CD14-positive monocyte (primary cell): ENCODE data around the gene ASB6. TPM values are rescaled to one million over a fixed set of nuclear protein-coding genes. Genes with fewer than 3 reads are reported as not detected.

ENCODE experiments used
- DNase-seq, 3 donors: peaks; one replicate each; pipeline ENCODE4 v3.0.0-alpha.2; 2011 to 2022
- H2AFZ ChIP-seq: 2 replicates; pipeline ENCODE4 v1.6.0; 2012; ENCODE audit warnings: mild to moderate bottlenecking, low read depth, low read length, inconsistent platforms; ENCODE audit not compliant: insufficient read depth, poor library complexity, severe bottlenecking
- H3K27ac ChIP-seq, 2 donors: 1 replicate in 1 of 2; 2 replicates in 1 of 2; pipeline ENCODE4 v1.5.1; 2012 to 2013; ENCODE audit warnings: low read length in 2 of 2, control low read depth in 1 of 2, inconsistent platforms in 1 of 2, low read depth in 1 of 2, mild to moderate bottlenecking in 1 of 2
- H3K27me3 ChIP-seq, 2 donors: one replicate each; pipeline versions ENCODE4 v1.6.0 to v1.6.1; 2011 to 2013; ENCODE audit warnings: low read length in 2 of 2; ENCODE audit not compliant: control insufficient read depth in 2 of 2, insufficient read depth in 2 of 2
- H3K36me3 ChIP-seq, 2 donors: replicated peaks in 1 of 2; 1 replicate in 1 of 2; 2 replicates in 1 of 2; pipeline versions ENCODE4 v1.5.1 to v1.6.1; 2012 to 2013; ENCODE audit warnings: low read length in 2 of 2, control low read depth in 1 of 2, inconsistent platforms in 1 of 2, mild to moderate bottlenecking in 1 of 2; ENCODE audit not compliant: insufficient read depth in 2 of 2, control insufficient read depth in 1 of 2
- H3K4me1 ChIP-seq, 2 donors: 1 replicate in 1 of 2; 2 replicates in 1 of 2; pipeline versions ENCODE4 v1.5.1 to v1.6.1; 2012 to 2013; ENCODE audit warnings: low read length in 2 of 2, control low read depth in 1 of 2, inconsistent platforms in 1 of 2, mild to moderate bottlenecking in 1 of 2, moderate library complexity in 1 of 2; ENCODE audit not compliant: insufficient read depth in 2 of 2, control insufficient read depth in 1 of 2
- H3K4me2 ChIP-seq: replicated peaks from 2 replicates; pipeline ENCODE3; 2012; ENCODE audit warnings: low read length, moderate library complexity, mild to moderate bottlenecking; ENCODE audit not compliant: poor library complexity, severe bottlenecking; ENCODE audit errors: extremely low read depth
- H3K4me3 ChIP-seq, 3 experiments: fragments of 200-600 bp in 1 of 3; sonication (generic) in 1 of 3; replicated peaks in 1 of 3; 1 replicate in 2 of 3; 2 replicates in 1 of 3; pipeline ENCODE4 v1.5.1; 2011 to 2013; ENCODE audit warnings: low read length in 3 of 3, mild to moderate bottlenecking in 3 of 3, control low read depth in 2 of 3, low read depth in 2 of 3, inconsistent platforms in 1 of 3, moderate library complexity in 1 of 3
- H3K79me2 ChIP-seq: 2 replicates; pipeline ENCODE4 v1.6.0; 2012; ENCODE audit warnings: mild to moderate bottlenecking, control low read depth, inconsistent platforms, low read length, moderate library complexity; ENCODE audit not compliant: insufficient read depth
- H3K9ac ChIP-seq: 2 replicates; pipeline ENCODE4 v1.6.0; 2017; ENCODE audit warnings: low read length, mild to moderate bottlenecking; ENCODE audit not compliant: insufficient read depth, poor library complexity, severe bottlenecking
- H3K9me3 ChIP-seq, 2 donors: replicated peaks in 1 of 2; 1 replicate in 1 of 2; 2 replicates in 1 of 2; pipeline versions ENCODE4 v1.5.1 to v1.6.1; 2012 to 2013; ENCODE audit warnings: low read length in 2 of 2, control low read depth in 1 of 2; ENCODE audit not compliant: control insufficient read depth in 1 of 2, insufficient read depth in 1 of 2
- H4K20me1 ChIP-seq: 2 replicates; pipeline ENCODE4 v1.6.0; 2012; ENCODE audit warnings: mild to moderate bottlenecking, low read length, control low read depth, moderate library complexity; ENCODE audit not compliant: insufficient read depth
- H3K27ac Mint-ChIP-seq, 7 donors: one replicate each; pipeline ENCODE4 v1.8.0; 2020; ENCODE audit warnings: mild to moderate bottlenecking in 7 of 7, mixed read lengths in 7 of 7, moderate library complexity in 6 of 7, inconsistent platforms in 2 of 7
- H3K27me3 Mint-ChIP-seq, 3 donors: one replicate each; pipeline ENCODE4 v1.8.0; 2021 to 2022; ENCODE audit warnings: low read depth in 3 of 3, mild to moderate bottlenecking in 3 of 3, mixed read lengths in 3 of 3, moderate library complexity in 3 of 3, inconsistent platforms in 1 of 3
- H3K36me3 Mint-ChIP-seq, 2 donors: one replicate each; pipeline ENCODE4 v1.8.0; 2020; ENCODE audit warnings: mixed read lengths in 2 of 2, inconsistent platforms in 1 of 2, mild to moderate bottlenecking in 1 of 2
- H3K4me1 Mint-ChIP-seq: one replicate; pipeline ENCODE4 v1.8.0; 2020; ENCODE audit warnings: mild to moderate bottlenecking, mixed read lengths
- H3K4me3 Mint-ChIP-seq, 2 donors: one replicate each; pipeline ENCODE4 v1.8.0; 2020; ENCODE audit warnings: mild to moderate bottlenecking in 2 of 2, mixed read lengths in 2 of 2, moderate library complexity in 1 of 2
- H3K9me3 Mint-ChIP-seq, 7 donors: one replicate each; pipeline ENCODE4 v1.8.0; 2020 to 2022; ENCODE audit warnings: mixed read lengths in 7 of 7, mild to moderate bottlenecking in 6 of 7, moderate library complexity in 6 of 7, inconsistent platforms in 2 of 7
- CTCF ChIP-seq: fragments of 200-600 bp; IDR thresholded peaks from one replicate; pipeline ENCODE4 v1.8.0; 2022; ENCODE audit warnings: antibody characterized with exemption, mild to moderate bottlenecking
- WGBS: methylation state at CpG from one replicate; pipeline ENCODE4 v1.1.5; 2013; ENCODE audit warnings: missing lambda C conversion rate; ENCODE audit not compliant: insufficient coverage; 5-methylcytosine and 5-hydroxymethylcytosine counted together
- intact Hi-C, 2 donors: fragments of 100-400 bp; cut with micrococcal nuclease; formaldehyde crosslinking; loops; one replicate each; pipeline versions ENCODE4 v1.15.0 to v1.15.1; 2023
- polyA plus RNA-seq, 3 donors: library from polyadenylated mRNA; depleted of rRNA in 1 of 3; unstranded in 2 of 3; stranded (reverse) in 1 of 3; fragments of 300-500 nt in 2 of 3; fragments of >200 nt in 1 of 3; fragmentation: Illumina TruSeq in 2 of 3; gene quantifications; 1 replicate in 2 of 3; 2 replicates in 1 of 3; pipeline ENCODE4 v1.2.3, GENCODE V29; 2012 to 2021

ASB6 gene
- polyA plus RNA-seq, 3 donors: 8.1 to 21.1 (median 10.1) TPM

- no peak overlapping the region for H3K27ac Mint-ChIP-seq
- peaks cover 0 to under 1% (median 0%) of the 10 kb centered on the region in 7 donors for H3K9me3 Mint-ChIP-seq
- no peak for TF ChIP-seq CTCF
- Histone ChIP-seq H3K27ac (no peak overlapping the region), H3K9ac (no peak overlapping the region), H3K27me3 (no peaks in the 10 kb centered on the region), H3K36me3 (no peaks in the 10 kb centered on the region), H4K20me1 (no peaks in the 10 kb centered on the region), H3K4me2 (no peak overlapping the region), H3K79me2 (no peaks in the 10 kb centered on the region), H3K9me3 (no peaks in the 10 kb centered on the region), H2AFZ (no peak overlapping the region), H3K4me3 (no peak overlapping the region), H3K4me1 (no peaks in the 10 kb centered on the region)
- 93% methylated on average over 8 of the region's 10 CpGs for WGBS
- intact Hi-C loops: no loop called here
- no peaks in the 10 kb centered on the region for H3K4me1 Mint-ChIP-seq
- peaks cover 4 to 6% (median 5%) of the 10 kb centered on the region in 3 donors for H3K27me3 Mint-ChIP-seq
- DNase-seq: no peak
- no peaks in the 10 kb centered on the region for H3K36me3 Mint-ChIP-seq
- no peak overlapping the region for H3K4me3 Mint-ChIP-seq
Measured at GRCh38 chr9:129687391-129687790, 45.4 kb upstream of the ASB6 start.

GRCh38 chr9:129686736-129687135, 44.8 kb upstream of the ASB6 start:
- no peak for TF ChIP-seq CTCF
- H4K20me1 ChIP-seq: no peaks in the 10 kb centered on the region
- H3K27me3 ChIP-seq: no peaks in the 10 kb centered on the region
- Mint-ChIP-seq H3K27ac (no peak overlapping the region), H3K9me3 (no peaks in the 10 kb centered on the region), H3K36me3 (no peaks in the 10 kb centered on the region), H3K27me3 (peaks cover 4 to 6% (median 5%) of the 10 kb centered on the region in 3 donors), H3K4me3 (no peak overlapping the region), H3K4me1 (no peaks in the 10 kb centered on the region)
- no CpG with 5 or more reads among the region's 9 CpGs for WGBS
- no peaks in the 10 kb centered on the region for H3K36me3 ChIP-seq
- H3K9ac ChIP-seq: no peak overlapping the region
- no peak for DNase-seq
- H3K9me3 ChIP-seq: no peaks in the 10 kb centered on the region
- no peaks in the 10 kb centered on the region for H3K79me2 ChIP-seq
- H2AFZ ChIP-seq: no peak overlapping the region
- no peak overlapping the region for H3K27ac ChIP-seq
- H3K4me3 ChIP-seq: no peak overlapping the region
- H3K4me1 ChIP-seq: no peaks in the 10 kb centered on the region
- H3K4me2 ChIP-seq: no peak overlapping the region
- intact Hi-C loops: no loop called here
